NCI-H2171 treated with DMSO at 0.1 percent for 48 hours (cell line): Measurements from ENCODE around the gene TFCP2.

Experiments used
- DNase-seq: peaks from one replicate; lab custom pipeline; 2025; lab: John Stamatoyannopoulos, UW

Gene TFCP2

GRCh38 chr12:51196547-51196946, 23.6 kb upstream of the TFCP2 start:
- no peak for DNase-seq

- DNase-seq = no peak
These were observed 22.9 kb upstream of the TFCP2 start for GRCh38 chr12:51195841-51196240.

GRCh38 chr12:51192284-51192671, 19.3 kb upstream of the TFCP2 start:
- DNase-seq = no peak

DNA sequence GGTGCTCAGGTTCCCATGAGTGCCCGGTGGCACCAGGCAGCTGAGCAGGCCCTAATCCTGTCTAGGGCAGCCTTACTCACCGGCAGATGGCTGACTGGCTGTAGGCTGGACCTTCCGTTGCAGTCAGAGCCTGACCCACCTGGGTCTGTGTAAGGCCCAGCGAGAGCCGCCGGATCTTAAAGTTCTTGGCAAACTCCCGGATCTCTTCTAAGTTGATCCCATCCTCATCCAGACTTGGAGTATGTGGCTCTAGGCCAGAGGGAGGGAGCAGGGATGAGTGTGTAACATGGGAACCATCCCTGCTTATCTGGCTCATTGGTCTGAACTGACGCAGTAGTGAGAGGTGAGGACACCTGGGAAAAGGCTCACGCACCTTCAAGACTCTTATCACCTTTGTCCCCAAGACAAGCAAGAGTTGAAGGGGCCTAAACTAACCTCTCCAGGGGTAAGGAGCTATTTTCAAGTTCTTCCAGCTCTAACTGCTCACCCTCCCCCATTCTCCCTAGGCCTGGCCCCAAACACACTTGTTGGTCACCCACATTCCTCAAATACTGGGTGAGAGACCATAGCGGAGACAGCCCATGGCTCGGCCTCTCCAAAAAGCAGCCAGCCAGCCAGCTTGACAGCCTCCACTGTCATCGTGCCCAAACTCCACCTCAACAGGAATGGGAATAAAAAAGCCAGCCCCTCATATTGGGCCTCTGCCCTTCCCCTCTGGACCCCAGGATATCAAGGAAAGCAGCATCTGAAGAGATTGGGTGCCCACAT, 18.8 kb upstream of the TFCP2 start:
- no peak for DNase-seq

DNA sequence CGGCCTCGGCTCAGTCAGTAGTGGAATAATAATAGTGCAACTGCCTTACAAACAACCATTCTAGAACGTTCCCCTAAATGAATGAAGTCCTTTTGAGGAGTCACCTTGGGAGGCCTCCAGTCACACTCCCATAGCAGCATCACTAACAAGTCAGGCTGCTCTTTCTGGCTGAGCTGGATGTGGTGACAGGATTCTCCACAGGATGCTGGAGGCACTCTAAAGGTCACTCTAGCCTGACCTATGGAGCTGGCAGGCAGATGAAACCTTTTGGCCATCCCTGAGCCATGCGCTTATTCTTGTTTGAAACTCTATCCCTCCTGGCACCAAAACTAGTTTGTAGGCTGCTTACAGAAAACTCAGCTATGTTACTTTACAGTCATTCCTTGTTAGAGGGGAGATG, 17.9 kb upstream of the TFCP2 start:
- DNase-seq = no peak

DNA sequence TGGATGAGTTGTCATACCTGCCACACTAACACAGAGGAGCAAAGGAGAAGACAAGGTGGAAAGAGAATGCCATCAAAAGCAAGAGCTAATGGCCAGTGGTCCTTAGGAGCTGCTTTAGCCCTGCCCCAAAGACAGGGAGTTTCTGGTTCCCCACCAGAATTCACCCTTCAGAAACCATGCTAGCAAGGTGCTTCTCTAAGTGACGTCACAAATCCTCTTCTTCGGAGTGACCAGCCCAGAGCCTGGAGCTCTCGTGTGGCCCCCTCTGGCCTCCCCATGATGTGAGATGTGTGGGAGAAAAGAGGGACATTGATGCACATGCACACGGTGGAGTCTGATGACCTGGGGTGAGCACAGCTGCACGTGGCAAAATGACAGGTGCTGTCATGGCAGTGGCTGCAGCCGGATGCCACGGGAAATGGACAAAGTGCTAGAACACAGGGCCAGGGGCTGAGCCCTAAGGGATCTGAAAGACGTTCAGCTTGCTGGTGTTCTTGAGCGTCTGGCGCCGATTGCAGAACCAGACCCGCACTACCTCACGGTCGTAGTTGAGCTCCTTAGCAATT, 16.9 kb upstream of the TFCP2 start:
- no peak for DNase-seq

- no peak for DNase-seq
These were observed 15.6 kb upstream of the TFCP2 start for GRCh38 chr12:51188359-51189051.

DNA sequence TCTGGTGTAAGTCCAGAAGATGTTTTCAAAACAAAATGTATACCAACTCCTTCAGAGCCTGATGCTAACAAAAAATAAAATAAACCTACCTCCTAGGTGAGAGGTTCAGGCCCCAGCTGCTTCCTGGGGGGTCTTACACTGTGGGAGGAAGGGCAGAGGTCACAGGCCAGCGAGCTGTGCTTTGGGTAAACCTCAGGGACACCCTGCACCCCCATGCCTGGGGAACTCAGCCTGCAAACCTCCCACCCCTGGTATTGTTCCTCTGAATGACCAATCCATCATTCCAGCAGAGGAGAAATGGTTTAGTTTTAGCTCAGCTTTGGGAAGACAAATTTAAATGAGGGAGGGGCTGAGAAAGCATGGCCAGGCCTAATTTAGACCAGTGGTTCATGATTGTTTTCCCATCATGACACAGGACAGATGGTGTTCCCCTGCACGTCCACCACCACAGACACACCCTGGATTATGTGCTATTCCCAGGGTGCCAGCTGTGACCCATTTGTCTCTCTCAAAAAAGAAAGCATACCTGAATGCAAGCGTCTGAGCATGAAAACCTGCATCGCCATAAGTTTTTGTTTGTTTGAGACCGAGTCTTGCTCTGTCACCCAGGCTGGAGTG, 14.5 kb upstream of the TFCP2 start:
- peak; percentile 67 for DNase-seq

GRCh38 chr12:51186465-51187085, 13.6 kb upstream of the TFCP2 start:
- no peak for DNase-seq

DNA sequence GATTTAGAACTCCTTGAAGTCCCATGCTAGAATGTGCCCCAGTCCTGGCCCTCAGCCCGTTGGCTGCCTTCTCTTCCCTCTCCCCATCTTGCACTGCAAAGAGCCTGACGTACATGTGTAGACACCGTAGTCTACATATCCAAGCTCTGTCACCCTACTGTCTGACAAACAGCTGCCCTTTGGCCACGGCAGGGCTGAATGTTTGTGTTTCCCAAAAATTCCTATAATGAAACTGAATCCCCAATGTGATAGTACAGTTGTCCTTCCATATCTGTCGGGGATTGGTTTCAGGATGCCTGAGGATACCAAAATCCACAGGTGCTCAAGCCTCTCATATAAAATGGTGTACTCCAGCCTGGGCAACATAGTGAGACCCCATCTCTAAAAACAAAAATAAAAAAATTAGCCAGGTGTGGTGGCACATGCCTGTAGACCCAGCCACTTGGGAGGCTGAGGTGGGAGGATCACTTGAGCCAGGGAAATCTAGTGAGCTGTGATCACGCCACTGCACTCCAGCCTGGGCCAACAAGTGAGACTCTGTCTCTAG, 12.3 kb upstream of the TFCP2 start:
- DNase-seq = no peak

DNA sequence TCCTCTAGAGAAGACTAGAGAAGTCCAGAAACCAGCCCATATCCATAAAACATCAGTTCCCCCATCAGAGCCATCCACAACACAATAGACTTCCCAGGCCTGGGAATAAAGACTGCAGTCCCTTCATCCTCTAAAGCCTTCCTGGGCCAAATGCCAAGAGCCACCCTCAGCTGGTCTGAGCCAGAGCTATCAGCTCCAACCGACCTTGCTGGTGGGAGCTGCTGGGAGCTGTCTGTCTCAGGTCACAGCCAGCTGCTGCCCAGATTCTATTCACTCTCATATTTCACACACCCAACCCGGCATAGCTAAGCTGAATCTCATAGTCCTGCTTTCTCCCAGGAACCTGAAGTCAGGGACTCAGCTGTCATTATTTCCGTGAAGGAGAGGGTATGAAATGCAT, 10.9 kb upstream of the TFCP2 start:
- DNase-seq = peak; percentile 96

DNA sequence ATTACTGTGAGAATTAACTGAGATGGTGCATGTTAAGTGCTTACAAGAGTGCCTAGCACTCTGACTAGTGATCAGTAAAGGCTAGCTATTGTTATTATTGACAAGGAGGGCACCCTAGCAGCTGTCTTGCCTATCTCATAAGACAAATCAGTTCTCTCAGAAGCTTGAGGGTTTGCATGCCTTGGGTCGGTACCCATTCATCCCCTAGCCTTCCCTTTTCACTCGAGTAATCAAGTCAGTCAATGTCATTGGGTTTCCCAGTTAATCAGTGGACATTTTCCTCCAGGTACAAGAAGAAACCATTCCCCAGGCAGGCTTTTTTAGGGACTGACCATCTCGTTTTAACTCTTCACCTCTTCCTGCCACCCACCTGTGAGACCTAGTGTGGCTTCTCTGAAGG, 10.4 kb upstream of the TFCP2 start:
- no peak for DNase-seq

- DNase-seq = no peak
These were observed 8.6 kb upstream of the TFCP2 start for GRCh38 chr12:51181558-51181957.

GRCh38 chr12:51177897-51178296, 5.0 kb upstream of the TFCP2 start:
- no peak for DNase-seq

DNA sequence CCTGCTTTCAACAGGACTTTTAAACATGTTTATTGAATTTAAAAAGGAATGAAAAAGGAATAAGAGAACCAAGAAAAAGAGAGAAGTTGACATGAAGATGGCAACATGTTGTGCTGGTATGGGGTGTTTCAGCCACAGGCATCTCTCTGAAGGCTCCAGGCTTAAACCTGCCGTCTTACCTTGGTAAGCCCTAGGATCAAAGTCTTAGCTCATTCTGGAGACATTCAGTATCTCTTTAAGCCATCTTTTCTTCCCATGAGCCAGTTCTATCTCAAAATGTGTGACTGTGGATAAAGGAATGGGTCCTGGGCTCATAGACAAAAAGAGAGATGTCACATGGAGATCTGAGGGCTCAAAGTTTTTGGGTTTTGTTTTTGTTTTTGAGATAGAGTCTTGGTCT, 1.6 kb upstream of the TFCP2 start:
- no peak for DNase-seq

GRCh38 chr12:51171884-51172514, 936 bp downstream of the TFCP2 start:
- no peak for DNase-seq

- no peak for DNase-seq
These were observed 9.1 kb downstream of the TFCP2 start for GRCh38 chr12:51163795-51164194.

DNA sequence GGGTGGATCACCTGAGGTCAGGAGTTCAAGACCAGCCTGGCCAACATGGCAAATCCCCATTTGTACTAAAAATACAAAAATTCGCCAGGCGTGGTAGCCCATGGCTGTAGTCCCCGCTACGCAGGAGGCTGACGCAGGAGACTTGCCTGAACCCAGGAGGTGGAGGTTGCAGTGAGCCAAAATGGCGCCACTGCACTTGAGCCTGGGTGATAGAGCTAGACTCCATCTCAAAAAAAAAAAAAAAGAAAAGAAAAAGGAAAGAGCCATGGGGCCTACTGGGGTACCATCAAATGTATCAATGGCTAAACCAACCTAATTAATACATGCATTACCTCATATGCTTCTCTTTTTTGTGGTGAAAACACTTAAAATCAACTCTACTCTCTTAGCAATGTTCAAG, 10.7 kb downstream of the TFCP2 start:
- DNase-seq = no peak

DNA sequence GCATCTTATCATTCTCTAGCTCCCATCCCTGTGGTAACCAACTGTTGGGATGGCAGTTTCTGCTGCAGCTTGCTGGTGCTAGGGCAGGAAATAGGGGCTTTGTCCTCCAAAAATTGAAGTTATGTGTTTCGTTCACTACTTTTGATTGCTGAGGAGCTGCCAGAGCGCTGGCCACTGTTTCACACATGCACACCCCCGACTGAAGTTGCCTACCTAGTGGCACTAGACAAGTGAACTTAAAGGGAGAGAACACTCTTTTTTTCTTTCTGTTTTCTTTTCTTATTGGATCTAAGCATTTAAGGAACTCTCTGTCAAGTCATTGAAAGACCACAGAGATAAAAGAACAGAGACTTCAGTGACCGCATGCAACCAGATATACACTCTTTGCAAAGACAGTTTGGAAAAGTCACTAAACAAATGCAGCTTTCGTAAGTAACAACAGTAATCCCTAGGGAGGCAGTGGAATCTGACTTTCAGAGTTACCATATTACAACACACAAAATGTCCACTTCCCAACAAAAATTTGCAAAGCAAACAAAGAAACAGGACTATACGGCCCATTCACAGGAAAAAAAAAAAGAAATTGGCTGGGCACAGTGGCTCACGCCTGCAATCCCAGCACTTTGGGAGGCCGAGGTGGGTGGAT, 12.0 kb downstream of the TFCP2 start:
- DNase-seq = no peak

DNA sequence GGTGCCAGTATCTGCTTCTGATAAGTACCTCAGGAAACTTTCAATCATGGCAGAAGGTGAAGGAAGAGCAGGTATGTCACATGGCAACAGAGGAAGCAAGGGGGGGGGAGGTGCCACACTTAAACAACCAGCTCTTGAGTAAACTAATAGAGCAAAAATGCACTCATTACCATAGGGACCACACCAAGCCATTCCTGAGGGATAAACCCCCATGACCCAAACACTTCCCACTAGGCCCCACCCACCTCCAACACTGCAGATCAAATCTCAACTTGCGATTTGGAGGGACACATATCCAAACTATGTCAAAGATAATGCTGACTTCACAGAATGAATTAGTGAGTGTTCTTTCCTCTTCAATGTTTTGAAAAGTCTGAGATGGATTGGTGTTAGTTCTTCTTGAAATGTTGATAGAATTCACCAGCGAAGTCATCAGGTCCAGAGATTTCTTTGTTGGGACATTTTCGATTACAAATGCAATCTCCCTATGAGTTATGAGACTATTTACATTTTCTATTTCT, 16.6 kb downstream of the TFCP2 start:
- DNase-seq = no peak

DNA sequence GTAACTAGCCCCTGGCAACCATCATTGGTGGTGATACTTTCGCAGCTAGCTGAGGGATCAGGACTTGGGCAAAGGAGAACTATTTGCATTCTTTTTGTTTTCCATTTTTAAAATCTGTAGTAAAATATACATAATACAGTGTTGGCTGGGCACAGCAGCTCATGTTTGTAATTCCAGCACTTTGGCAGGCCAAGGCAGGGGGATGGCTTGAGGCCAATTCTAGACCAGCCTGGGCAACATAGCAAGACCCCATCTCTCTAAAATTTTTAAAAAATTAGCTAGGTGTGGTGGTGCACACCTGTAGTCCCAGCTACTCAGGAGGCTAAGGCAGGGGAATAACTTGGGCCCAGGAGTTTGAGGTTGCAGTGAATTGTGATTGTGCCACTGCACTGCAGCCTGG, 20.0 kb downstream of the TFCP2 start:
- no peak for DNase-seq
